GM18858 (cell line): ENCODE data around the gene ERICH3.
"Not testable (repeated sequence)": the region's sequence is repeated elsewhere in the genome, so short reads cannot be mapped to it uniquely, and the experiment has no call there.

ENCODE experiments used
- ATAC-seq: cut with Tn5 transposase; IDR thresholded peaks from one replicate; pipeline ENCODE4 v1.9.1; 2021; ENCODE audit not compliant: unreplicated experiment

Gene ERICH3

GRCh38 chr1:74681449-74681848, 7.9 kb upstream of the ERICH3 start:
- ATAC-seq: peak; percentile 83

GRCh38 chr1:74681001-74681400, 7.4 kb upstream of the ERICH3 start:
- ATAC-seq: peak; percentile 37

- ATAC-seq: no peak
These were observed 6.2 kb upstream of the ERICH3 start for GRCh38 chr1:74679811-74680210.

- ATAC-seq: no peak
These were observed 4.3 kb upstream of the ERICH3 start for GRCh38 chr1:74677926-74678325.

GRCh38 chr1:74674278-74675048, 871 bp upstream of the ERICH3 start:
- ATAC-seq: peak; percentile 30

GRCh38 chr1:74670866-74671265, 2.7 kb downstream of the ERICH3 start:
- not testable (repeated sequence) for ATAC-seq

GRCh38 chr1:74654708-74655107, 18.9 kb downstream of the ERICH3 start:
- ATAC-seq: no peak

- ATAC-seq: peak; percentile 98
These were observed 20.9 kb downstream of the ERICH3 start for GRCh38 chr1:74652711-74653139.

- ATAC-seq: no peak
These were observed 23.0 kb downstream of the ERICH3 start for GRCh38 chr1:74650561-74650960.

GRCh38 chr1:74641876-74642275, 31.7 kb downstream of the ERICH3 start:
- no peak for ATAC-seq

GRCh38 chr1:74641161-74641560, 32.4 kb downstream of the ERICH3 start:
- no peak for ATAC-seq

GRCh38 chr1:74637296-74637695, 36.3 kb downstream of the ERICH3 start:
- ATAC-seq: no peak

- ATAC-seq: no peak
These were observed 44.3 kb downstream of the ERICH3 start for GRCh38 chr1:74629283-74629682.

GRCh38 chr1:74623716-74624115, 49.9 kb downstream of the ERICH3 start:
- no peak for ATAC-seq

- ATAC-seq: no peak
These were observed 53.4 kb downstream of the ERICH3 start for GRCh38 chr1:74620242-74620641.

GRCh38 chr1:74618974-74619373, 54.6 kb downstream of the ERICH3 start:
- no peak for ATAC-seq

GRCh38 chr1:74613894-74614293, 59.7 kb downstream of the ERICH3 start:
- ATAC-seq: peak; percentile 51

- ATAC-seq: no peak
These were observed 61.7 kb downstream of the ERICH3 start for GRCh38 chr1:74611887-74612286.

- no peak for ATAC-seq
These were observed 62.6 kb downstream of the ERICH3 start for GRCh38 chr1:74610961-74611360.

GRCh38 chr1:74609810-74610371, 63.7 kb downstream of the ERICH3 start:
- no peak for ATAC-seq

GRCh38 chr1:74596717-74597116, 76.9 kb downstream of the ERICH3 start:
- no peak for ATAC-seq
